HG02642 (cell line): ENCODE data around the gene PLCB4.

Experiments used
- ATAC-seq: cut with Tn5 transposase; IDR thresholded peaks from one replicate; pipeline ENCODE4 v1.9.1; 2021; ENCODE audit warnings: mild to moderate bottlenecking; ENCODE audit not compliant: unreplicated experiment, poor library complexity

PLCB4 gene

DNA sequence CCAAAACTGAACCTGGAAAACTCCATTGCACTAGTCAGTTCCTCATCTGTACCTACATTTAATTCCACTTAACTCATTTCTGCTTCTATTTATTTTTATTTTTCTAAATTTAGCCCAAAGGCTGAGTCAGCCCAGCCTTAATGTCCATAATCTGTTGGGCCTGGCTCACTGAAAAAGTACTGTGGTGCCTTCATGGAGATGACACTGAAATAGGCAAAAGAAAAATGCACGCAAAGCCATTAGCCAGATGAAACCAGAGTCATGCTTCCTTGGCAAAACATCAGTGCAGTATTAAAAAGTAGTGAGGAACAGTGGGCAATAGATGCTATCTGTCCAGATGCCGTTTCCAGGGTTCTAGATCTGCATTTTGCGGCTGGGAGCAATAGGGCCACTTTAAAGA, 14.7 kb upstream of the PLCB4 start:
- no peak for ATAC-seq

DNA sequence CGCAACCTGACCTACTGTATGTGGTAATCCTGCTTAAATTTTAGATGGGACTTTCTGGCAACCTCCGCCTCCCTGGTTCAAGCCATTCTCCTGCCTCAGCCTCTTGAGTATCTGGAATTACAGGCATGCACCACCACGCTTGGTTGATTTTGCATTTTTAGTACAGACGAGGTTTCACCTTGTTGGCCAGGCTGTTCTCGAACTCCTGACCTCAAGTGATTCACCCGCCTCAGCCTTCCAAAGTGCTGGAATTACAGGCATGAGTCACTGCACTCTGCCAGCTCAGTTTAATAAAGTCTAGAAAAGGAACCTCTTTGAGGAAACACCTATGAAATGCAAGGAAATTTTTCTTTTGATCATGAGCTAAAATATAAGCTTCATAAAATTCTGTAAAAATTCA, 9.0 kb upstream of the PLCB4 start:
- ATAC-seq, result no peak

DNA sequence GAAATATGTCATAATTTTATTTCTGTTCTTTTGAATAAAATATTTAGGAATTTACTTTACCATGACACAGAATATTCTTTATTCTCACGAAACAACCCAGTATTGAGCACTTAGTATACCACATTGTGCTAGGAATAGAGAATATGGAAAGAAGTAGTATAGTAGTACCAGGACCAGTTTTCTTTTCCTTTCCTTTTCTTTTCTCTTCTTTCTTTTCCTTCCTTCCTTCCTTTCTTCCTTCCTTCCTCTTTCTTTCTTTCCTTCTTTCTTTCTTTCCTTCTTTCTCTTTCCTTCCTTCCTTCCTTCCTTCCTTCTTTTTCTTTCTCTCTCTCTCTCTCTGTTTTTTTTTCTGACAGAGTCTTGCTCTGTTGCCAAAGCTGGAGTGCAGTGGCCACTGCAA, 7.5 kb upstream of the PLCB4 start:
- no peak for ATAC-seq

DNA sequence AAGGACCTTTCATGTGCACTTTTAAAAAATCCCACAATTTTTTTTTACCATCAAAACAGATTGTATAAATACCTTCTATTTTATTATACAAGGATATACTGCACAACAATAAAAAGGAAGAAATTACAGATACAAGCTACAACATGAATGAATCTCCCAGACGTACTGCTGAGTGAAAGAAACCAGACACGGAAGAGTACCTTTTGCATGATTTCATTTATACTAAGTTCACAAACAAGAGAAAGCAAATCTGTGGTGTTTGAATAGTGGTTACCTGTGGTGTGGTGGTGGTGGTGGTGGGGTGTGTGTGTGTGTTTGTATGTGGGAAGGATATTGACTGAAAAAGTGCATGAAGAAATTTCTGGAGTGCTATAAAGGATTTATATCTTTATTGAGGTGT, 6.8 kb upstream of the PLCB4 start:
- no peak for ATAC-seq

DNA sequence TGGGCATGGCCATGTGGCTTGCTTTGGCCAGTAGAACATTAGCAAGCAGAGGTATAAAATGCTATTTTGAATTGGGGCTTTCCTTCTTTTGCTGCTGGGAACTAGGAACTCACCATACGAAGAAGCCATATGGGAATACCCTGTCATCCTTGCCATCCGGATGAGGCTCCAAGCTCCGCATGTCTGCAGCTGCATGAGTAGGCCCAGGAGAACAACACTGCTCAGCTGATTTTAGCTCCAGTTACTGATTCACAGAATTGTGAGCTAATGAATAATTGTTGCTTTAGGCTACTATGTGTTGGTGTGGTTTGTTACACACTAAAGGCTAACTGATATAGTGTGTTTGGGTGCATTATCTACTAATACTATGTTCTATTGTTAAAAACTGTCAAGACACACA, 2.7 kb upstream of the PLCB4 start:
- no peak for ATAC-seq

DNA sequence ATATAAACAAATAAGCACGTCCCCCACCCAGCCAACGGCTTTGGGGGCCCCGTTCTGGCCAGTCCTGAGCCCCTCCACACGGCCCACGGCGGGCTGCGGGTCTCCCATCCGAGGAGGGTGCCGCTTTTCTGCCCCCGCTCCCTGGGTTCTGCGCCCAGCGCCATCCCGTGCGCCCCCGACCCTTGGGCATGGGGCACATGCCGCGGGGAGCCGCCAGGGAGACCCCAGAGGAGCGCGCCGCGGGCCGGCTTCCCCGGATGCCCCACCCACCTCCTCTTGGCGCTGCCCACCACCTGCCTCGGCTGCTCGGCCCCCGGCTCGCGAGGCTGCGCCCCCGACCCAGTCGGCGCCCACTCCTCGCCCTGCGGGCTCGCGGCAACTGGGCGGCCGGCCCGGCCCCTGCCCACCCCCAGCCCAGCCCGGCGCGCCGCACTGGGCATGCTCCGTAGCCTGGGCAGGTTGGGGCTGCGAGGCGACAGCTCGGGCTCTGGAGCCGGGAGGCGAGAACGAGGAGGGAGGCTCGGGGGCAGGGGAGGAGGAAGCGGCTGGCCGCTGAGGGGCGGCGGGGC, 570 bp upstream of the PLCB4 start:
- ATAC-seq, result no peak

DNA sequence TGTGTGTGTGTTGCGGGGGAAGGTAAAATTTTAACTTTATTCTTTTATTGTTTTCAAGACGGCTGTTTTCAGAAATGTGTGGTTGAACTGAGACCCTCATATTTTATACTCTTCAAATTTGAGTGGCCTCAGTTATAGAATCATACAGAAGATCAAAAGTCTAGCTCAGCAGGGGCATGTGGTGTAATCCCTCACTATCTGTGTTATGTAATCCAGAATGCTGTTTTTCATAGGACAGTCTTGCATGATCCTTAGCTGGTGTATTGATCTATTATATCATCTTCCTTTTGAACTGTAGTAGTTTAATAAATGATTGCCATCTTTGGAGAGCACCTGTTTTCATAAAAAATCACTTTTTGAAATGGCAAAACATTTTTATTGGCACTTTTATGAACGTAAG, 1.4 kb downstream of the PLCB4 start:
- ATAC-seq, result no peak

DNA sequence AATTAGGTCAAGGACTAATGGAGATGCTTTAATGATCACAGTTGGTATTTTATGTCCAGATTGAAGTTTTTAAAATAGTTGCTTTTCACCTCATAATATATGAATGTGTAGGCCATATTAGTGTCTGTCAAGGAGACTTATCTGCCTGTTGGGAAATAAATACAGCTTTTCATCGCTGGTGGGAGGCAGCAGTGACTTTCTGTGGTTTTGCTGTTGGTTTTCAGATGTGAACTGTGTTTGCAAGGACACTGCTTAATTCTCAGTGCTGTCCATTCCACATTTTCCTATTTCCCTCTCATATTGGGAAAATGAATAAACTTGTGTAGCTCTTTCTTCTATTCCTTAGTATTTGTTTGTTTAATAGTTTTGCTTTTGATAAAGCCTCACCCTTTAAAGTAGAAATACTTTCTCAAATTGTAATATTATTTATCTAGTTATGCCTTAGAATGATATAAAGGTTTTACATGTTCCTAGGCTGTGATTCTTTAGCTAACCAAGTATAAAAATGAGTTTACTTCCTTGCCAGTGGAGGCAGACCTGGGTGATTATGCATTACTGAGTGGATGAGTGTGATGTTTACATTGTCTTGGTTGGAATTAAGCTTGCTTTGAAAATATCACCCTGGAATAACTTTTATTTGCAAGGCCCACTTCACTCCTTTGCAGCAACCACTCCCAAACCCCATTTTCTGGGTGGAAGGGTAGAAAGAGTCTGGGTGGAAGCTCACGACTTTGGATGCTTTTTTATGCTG, 3.3 kb downstream of the PLCB4 start:
- ATAC-seq, result no peak

DNA sequence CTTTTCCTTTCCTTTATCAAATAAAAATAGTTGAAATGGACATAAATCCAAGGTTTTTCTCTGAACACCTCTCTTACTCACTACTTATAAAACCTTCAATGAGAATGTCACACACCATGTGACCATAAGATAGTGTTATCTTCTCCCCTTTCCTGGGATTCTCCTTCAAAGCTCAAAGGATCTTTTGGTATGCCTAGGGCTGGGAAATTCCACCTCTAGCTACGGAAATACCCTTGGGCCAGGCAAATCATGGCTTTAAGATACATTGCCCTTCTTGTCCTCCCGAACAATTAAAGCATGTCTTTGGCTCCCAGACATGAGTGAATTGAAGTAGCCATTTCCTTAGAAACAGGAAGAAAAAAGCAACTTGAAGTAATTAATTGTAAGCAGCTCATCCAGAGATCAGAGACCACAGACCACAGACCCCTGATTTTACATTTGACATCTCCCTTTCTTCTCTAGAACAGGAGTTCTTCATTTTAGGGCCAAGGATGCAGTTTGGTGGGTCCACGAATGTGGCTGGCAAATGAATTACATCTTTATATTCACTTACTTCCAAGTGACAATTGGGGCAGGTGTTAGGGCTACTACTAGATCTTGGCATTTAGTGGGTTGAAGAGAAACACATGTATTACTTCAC, 4.1 kb downstream of the PLCB4 start:
- ATAC-seq, result no peak

DNA sequence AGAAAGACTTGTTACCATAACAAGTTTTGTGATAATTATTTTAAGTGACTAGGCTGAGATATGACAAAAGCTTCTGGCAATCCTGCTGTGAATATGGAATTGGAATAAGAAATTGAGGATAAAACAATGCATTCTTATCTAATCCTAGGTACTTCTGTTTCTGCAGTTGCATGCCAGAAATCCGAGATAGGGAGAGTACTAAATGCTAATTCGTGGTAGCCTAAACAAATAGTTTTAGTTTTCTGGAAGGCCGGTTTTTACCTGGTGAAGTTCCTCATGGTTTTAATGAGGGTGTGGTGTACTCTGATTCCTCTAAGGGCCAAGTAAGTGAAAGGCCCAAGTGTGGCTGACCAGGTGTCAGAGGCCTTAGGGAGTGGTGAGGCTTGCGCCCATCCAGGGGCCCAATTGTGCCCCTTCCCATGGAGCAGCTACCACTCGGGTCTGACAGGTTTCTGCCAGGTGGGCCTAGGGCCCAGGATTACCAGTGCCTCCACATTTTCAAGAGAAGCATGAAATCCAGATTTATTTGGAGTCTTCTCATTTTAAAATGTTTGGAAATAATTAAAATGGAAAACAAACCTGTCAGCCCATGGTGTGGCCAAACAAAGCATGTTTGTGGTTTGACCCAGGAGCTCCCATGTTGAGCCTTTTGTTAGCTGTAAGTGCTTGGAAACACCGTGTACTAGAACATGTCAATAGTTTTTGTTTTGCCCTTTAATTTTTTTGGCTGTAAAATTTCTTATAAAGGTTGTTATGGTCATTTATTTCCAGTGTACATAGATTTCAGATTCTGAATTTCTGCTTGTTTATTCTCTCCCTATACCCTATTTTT, 6.6 kb downstream of the PLCB4 start:
- no peak for ATAC-seq

DNA sequence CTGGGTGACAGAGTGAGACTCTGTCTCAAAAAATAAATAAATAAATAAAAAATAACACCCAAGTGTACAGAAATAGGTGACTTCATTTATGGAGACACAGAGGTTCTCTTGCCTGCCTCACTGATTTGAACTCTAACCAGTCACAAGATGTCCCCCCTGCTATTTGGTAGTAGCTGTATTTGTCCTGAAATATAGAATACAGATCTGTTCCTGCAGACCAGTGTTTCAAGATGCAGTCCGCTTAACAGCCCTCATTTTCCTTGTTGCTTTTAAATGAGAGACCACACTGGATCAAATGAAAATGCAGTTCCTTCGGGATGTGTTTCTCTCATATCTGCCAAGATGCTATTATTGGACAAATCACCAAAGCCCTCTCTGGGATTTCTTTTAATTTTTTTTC, 7.6 kb downstream of the PLCB4 start:
- ATAC-seq, result no peak

DNA sequence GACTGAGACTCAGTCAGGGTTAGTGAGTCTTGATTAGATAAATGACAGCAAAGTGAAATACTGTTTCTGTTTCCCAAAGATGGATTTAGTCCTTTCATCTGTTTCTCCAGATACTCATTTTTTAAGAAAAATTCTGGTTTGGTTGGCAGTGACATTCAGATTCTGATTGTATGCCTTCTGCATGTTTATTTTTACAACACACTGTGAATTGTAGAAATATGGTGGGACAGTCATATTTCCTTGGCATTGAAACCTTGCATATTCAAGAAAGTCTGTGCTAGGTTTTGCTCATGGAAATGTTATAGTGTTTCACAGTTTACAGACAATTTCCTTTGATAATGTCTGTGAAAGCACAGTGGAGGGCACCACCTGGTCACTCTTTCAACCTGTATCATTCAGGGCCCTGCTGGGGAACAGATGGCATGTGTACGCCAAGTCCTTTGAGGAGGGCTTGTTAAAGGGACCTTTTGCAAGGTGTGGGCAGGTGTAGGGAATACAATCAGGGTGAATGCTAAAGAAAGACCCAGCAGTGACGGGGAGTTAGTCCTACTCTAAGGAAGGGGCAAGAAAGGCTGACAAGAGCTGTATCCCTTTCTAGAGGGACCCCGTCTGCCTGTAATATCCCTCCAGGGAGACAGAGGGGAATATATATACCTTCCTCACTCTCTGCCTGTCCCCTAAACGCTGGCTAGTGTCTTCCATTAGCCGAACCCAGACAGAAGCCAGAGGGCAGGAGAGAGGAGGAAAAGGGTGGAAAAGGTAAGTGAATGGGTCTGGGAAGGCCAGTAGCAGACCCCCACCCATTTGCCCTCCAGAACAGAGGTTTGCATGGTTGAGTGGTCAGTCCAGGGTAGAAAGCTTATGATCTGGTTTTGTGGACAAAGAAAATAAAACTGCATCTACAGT, 10.2 kb downstream of the PLCB4 start:
- ATAC-seq, result no peak

DNA sequence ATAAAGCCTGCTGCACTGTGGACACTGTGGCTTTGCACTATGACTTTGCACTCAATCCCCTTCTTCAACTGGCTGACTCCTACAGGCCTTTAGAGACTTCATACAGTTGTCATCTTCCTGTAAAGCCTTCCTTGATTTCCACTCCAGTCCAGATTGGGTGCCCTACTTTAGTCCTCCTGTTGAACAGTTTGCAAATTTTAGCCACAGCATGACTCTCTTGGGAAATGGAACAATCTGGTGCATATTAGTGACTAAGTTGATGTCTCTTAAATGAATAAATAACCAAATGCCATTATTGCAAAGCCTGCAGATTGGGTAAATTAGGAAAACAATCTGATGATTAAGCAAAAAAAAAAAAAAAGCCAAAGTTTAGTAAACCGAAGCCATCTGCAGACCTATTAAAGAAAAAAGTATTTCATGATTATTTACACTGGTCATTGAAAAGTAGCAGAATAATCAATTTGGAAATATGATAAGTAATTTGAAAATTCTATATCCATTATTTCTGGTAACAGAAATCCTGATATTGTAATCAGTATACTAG, 12.6 kb downstream of the PLCB4 start:
- no peak for ATAC-seq

DNA sequence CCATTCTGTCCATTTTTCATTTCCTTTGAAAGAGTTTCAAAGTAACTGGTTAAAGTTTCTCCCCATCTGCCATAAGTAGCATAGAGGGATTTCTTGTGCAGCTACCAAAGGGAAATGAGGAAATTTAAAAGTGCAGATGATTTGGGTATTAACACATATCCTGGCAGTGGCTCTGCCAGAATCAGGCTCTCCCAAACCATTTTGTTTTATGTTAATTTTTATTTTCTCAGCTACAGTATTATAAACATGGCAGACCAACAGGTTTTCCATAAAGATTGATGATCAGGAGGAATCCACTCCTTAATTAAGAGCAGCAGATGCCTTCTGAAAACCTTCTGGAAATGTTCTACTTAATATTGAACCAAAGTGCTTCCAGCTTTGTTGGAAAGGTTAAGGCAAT, 13.9 kb downstream of the PLCB4 start:
- ATAC-seq, result no peak

DNA sequence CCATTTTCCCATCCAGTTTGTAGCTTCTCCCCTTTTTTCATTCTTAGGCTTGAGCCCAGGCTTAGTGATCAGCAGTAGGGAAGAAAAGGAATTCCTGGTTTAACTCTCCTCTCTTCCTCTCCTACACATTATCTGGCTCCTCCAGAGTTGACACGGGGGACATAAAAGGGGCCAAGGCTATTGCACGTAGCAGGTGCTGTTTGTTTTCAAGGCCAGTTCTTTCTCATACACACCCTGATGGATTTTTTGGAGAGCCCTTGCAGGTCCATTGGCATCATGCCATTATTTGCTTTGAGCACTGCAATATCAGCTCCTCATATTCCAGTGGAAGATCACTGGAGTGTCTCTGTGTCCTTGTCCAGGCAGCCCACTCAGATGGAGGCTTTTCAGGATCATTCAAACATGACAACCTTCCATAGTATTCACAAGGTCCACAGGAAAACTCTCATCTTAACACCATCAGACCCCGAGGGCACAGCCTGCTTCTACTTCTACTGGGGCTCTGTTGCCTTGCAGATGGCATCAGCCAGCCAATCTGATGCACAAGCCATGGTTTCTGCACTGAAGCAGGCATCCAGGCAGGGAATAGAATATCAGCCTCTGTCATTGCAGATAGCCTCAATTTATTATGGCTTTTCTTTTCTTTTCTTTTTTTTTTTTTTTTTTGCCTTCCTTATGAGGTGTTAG, 18.8 kb downstream of the PLCB4 start:
- no peak for ATAC-seq

DNA sequence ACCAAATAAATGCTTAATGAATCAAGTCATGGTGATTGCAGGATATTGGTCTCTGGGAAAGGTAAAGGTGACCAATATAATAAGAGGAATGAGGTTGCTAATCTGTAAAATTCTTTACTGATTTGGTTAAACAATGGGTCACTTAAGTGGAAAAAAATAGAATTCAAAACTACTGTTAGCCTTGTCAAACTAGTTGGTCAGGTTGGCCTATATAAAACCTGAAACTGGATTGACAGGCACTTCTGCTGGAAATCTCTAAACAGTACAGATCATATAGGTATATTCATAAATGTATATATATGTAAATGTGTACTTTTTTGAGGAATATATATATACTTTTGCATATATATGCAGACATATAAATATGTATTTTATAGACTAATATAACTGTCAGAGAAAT, 19.7 kb downstream of the PLCB4 start:
- no peak for ATAC-seq

DNA sequence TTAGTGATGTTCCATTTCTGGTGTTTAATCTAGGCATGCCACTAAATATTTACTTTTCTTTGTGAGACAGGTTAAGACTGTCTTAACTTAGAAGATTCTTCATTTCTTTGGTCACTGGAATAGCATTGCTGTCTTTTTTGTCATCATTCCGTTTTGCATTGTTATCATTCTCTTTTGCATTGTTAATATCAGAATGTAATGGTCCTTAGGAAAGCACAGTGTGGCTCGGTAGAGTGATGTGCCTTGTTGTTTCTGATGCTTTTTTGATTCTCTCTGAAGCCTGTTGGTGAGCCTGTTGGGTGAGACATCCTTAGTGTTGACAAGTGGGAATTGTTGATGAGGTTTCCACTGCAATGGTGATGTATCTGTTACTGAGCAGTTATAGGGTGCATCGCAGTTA, 23.2 kb downstream of the PLCB4 start:
- ATAC-seq, result no peak

DNA sequence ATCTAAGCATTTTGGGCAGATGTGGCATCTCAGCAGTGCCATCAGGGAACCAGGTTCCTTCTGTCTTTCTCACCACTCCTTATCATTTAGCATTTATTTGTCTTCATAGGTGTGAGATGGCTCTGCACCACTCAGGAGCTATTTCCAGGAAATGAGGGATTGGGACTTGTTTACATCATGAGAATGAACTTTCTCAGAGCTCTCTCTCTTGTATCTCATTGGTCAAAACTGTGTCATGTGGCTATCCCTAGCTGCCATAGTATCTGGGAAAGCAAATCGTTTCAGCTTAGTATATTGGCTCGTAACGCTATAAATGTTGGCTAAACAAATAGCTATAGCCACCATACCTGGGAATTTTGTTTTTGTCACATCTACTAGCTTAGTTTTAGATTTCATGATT, 23.8 kb downstream of the PLCB4 start:
- no peak for ATAC-seq

DNA sequence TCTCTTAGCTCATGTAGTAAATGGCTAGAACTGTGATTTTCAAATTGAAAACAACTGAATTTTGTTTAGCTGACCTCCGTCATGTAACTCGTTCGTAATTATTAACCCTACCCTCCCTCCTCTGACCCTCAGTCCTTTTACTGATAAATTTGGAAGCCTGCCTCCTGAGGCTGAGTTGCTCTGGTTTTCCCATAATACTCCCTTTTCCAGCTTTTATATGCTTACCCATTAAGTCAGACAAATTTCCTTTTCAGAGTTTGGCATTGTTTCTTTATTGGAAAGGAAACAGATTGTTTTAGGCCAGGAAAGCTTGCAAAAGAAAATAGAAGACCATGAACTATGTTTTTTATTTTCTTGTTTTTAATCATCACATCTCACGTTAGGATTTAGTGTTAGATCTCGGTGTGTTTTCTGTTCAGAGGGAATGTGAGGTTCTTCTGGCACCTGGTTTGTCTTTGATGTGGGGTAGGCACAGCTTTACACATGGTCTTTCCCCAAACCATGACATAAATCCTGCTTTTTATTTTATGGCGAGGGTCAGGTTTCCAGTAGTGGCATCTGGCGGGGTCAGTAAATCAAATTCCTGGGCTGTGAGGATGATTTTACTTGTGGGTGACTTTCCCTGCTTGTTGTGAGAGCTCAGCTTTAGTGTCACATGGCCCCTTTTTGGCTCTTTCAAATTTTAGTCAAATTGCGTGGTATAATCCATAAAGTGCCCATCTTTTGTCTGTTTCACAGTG, 24.5 kb downstream of the PLCB4 start:
- ATAC-seq, result no peak
